CD4-positive, alpha-beta T cell (primary cell): ENCODE measurements around the gene NUBP2. TPM values are rescaled to one million over a fixed set of nuclear protein-coding genes. Genes with fewer than 3 reads are reported as not detected.

Experiments used
- ATAC-seq: fragments of 200-7000 bp; cut with Tn5 transposase; one replicate; pipeline ENCODE4 v1.10.0; 2022; ENCODE audit warnings: mild to moderate bottlenecking; ENCODE audit not compliant: poor library complexity
- CTCF ChIA-PET: fragments of 350-600 bp; sonication (Branson Sonifier 250); formaldehyde crosslinking; loops from one replicate; lab custom pipeline; 2021; ENCODE audit warnings: antibody characterized with exemption, inconsistent platforms; lab: Charles Lee
- POLR2A ChIA-PET: fragments of 350-600 bp; sonication (Branson Sonifier 250); formaldehyde crosslinking; loops from one replicate; lab custom pipeline; 2021; ENCODE audit warnings: antibody characterized with exemption, inconsistent platforms; lab: Charles Lee
- DNase-seq, 14 experiments: peaks; one replicate each; pipeline ENCODE4 v3.0.0-alpha.2; 2013 to 2020; ENCODE audit warnings: mixed read lengths in 2 of 14
- H3K27ac ChIP-seq, 2 donors: one replicate each; pipeline versions ENCODE4 v1.5.1 to v1.7.0; 2013; ENCODE audit warnings: low read length in 2 of 2, low read depth in 1 of 2, mild to moderate bottlenecking in 1 of 2
- H3K27me3 ChIP-seq, 2 experiments: 1 replicate in 1 of 2; 2 replicates in 1 of 2; pipeline versions ENCODE4 v1.6.1 to v1.7.0; 2013; ENCODE audit warnings: low read length in 2 of 2, control low read depth in 1 of 2, mild to moderate bottlenecking in 1 of 2, moderate library complexity in 1 of 2; ENCODE audit not compliant: insufficient read depth in 2 of 2, control insufficient read depth in 1 of 2
- H3K36me3 ChIP-seq: one replicate; pipeline ENCODE4 v1.6.1; 2013; ENCODE audit warnings: low read length, control low read depth; ENCODE audit not compliant: insufficient read depth
- H3K4me1 ChIP-seq: one replicate; pipeline ENCODE4 v1.6.1; 2013; ENCODE audit warnings: low read length, control low read depth; ENCODE audit not compliant: insufficient read depth
- H3K4me3 ChIP-seq: one replicate; pipeline ENCODE4 v1.5.1; 2013; ENCODE audit warnings: mild to moderate bottlenecking, low read length, moderate library complexity
- H3K9me3 ChIP-seq, 2 experiments: 1 replicate in 1 of 2; 2 replicates in 1 of 2; pipeline versions ENCODE4 v1.6.1 to v1.7.0; 2013; ENCODE audit warnings: low read length in 2 of 2, mild to moderate bottlenecking in 2 of 2, control low read depth in 1 of 2, moderate library complexity in 1 of 2; ENCODE audit not compliant: control insufficient read depth in 1 of 2, insufficient read depth in 1 of 2
- H3K27ac Mint-ChIP-seq: one replicate; pipeline ENCODE4 v1.8.0; 2020; ENCODE audit warnings: mixed read lengths
- H3K27me3 Mint-ChIP-seq: one replicate; pipeline ENCODE4 v1.8.0; 2021; ENCODE audit warnings: mixed read lengths
- H3K36me3 Mint-ChIP-seq: one replicate; pipeline ENCODE4 v1.8.0; 2021; ENCODE audit warnings: low read depth, mixed read lengths
- H3K4me1 Mint-ChIP-seq: one replicate; pipeline ENCODE4 v1.8.0; 2021; ENCODE audit warnings: low read depth, mixed read lengths
- H3K4me3 Mint-ChIP-seq: one replicate; pipeline ENCODE4 v1.8.0; 2020; ENCODE audit warnings: mild to moderate bottlenecking, mixed read lengths
- H3K9me3 Mint-ChIP-seq: one replicate; pipeline ENCODE4 v1.8.0; 2020; ENCODE audit warnings: mixed read lengths
- CTCF ChIP-seq: fragments of 200-600 bp; IDR thresholded peaks from one replicate; pipeline ENCODE4 v1.8.0; 2022; ENCODE audit warnings: antibody characterized with exemption, mild to moderate bottlenecking
- intact Hi-C, 2 experiments: fragments of 100-400 bp; cut with DNase I in 1 of 2; cut with micrococcal nuclease in 1 of 2; formaldehyde crosslinking; loops; one replicate each; pipeline versions ENCODE4 v1.15.1 to v1.9.0; 2023 to 2025; cut with DNase I, micrococcal nuclease
- total RNA-seq, 174 experiments: library from RNA in 2 of 174; stranded (reverse) in 2 of 174; gene quantifications; one replicate each; pipeline ENCODE4 v1.2.3 and lab custom pipeline; 2021 to 2026

NUBP2 gene
- total RNA-seq, 2 experiments from 2014 or later: 36.4 to 38.1 TPM

GRCh38 chr16:1826691-1827573, 44.2 kb downstream of the NUBP2 start, which contains the start of the genes FAHD1 and HAGH:
TSS of gene FAHD1 (plus strand) at chr16:1827206. CDS start at chr16:1827239, 33 bp downstream.
TSS of gene HAGH (minus strand) at chr16:1826825. CDS start at chr16:1826787, 38 bp downstream.
- Mint-ChIP-seq H3K27ac (peak within 1 kb of the TSS; percentile 90), H3K4me1 (peaks cover 37% of the 10 kb centered on the region), H3K9me3 (no peaks in the 10 kb centered on the region), H3K36me3 (no peaks in the 10 kb centered on the region), H3K4me3 (peak within 1 kb of the TSS; percentile 91), H3K27me3 (no peaks in the 10 kb centered on the region)
- Histone ChIP-seq H3K4me3 (peak within 1 kb of the TSS; percentile 76), H3K9me3 (no peaks in the 10 kb centered on the region), H3K27ac (peak within 1 kb of the TSS; percentile 72 to 77), H3K4me1 (peaks cover 51% of the 10 kb centered on the region), H3K36me3 (peaks cover 12% of the 10 kb centered on the region), H3K27me3 (no peaks in the 10 kb centered on the region)
- TF ChIP-seq CTCF: no peak
- CTCF ChIA-PET: interaction anchor here (0.8 kb wide), 2 partner anchors 14 to 176 kb away, joined by 3 read pairs; no protein-coding TSS in a partner anchor
- POLR2A ChIA-PET: interaction anchor here (0.7 to 3.6 kb wide), 14 partner anchors 28 to 693 kb away, joined by 3 to 51 read pairs (median 4); partner anchors contain the start of genes AMDHD2, EME2, JPT2 and MAPK8IP3
- peak; percentile 82 to 97 (median 88) for DNase-seq
- ATAC-seq: peak; percentile 82
- intact Hi-C loops: loop anchor here (2.0 to 5.0 kb wide), 6 partner anchors 28 to 120 kb away; partner anchors contain the start of genes EME2 (in 2 of the 2), MRPS34 (in 2 of the 2), MAPK8IP3 (in 1 of the 2) and NME3 (in 1 of the 2)

GRCh38 chr16:1828645-1829410, 46.1 kb downstream of the NUBP2 start:
- peaks cover 2% of the 10 kb centered on the region for H3K36me3 ChIP-seq
- Mint-ChIP-seq H3K4me1 (peaks cover 37% of the 10 kb centered on the region), H3K36me3 (no peaks in the 10 kb centered on the region), H3K9me3 (no peaks in the 10 kb centered on the region), H3K27ac (peak overlapping the region; percentile 48), H3K4me3 (peak overlapping the region; percentile 91), H3K27me3 (no peaks in the 10 kb centered on the region)
- no peak for ATAC-seq
- H3K27me3 ChIP-seq: no peaks in the 10 kb centered on the region
- no peak overlapping the region for H3K27ac ChIP-seq
- ChIA-PET CTCF (no interaction called here), POLR2A (interaction anchor here (2.4 kb wide), 1 partner anchor 137 kb away, joined by 17 read pairs; the partner anchor contains the start of gene RPS2)
- no peak for TF ChIP-seq CTCF
- no peaks in the 10 kb centered on the region for H3K9me3 ChIP-seq
- no peak overlapping the region for H3K4me3 ChIP-seq
- H3K4me1 ChIP-seq: peaks cover 42% of the 10 kb centered on the region
- intact Hi-C loops: loop anchor here (5.0 kb wide), 2 partner anchors 57 to 122 kb away; partner anchors contain the start of genes EME2 (in 1 of the 2), MAPK8IP3 (in 1 of the 2), MRPS34 (in 1 of the 2) and NME3 (in 1 of the 2)
- DNase-seq: no peak

GRCh38 chr16:1830213-1830612, 47.5 kb downstream of the NUBP2 start:
- CTCF ChIA-PET: interaction anchor here (0.8 kb wide), 1 partner anchor 124 kb away, joined by 3 read pairs; the partner anchor contains the start of gene MAPK8IP3
- ATAC-seq: no peak
- Mint-ChIP-seq H3K27ac (no peak overlapping the region), H3K9me3 (no peaks in the 10 kb centered on the region), H3K4me3 (no peak overlapping the region), H3K27me3 (no peaks in the 10 kb centered on the region), H3K36me3 (no peaks in the 10 kb centered on the region), H3K4me1 (peaks cover 30% of the 10 kb centered on the region)
- TF ChIP-seq CTCF: no peak
- peaks cover 2% of the 10 kb centered on the region for H3K36me3 ChIP-seq
- no peak overlapping the region for H3K27ac ChIP-seq
- POLR2A ChIA-PET: no interaction called here
- no peaks in the 10 kb centered on the region for H3K27me3 ChIP-seq
- H3K4me1 ChIP-seq: peaks cover 28% of the 10 kb centered on the region
- no peak for DNase-seq
- intact Hi-C loops: no loop called here
- no peak overlapping the region for H3K4me3 ChIP-seq
- H3K9me3 ChIP-seq: no peaks in the 10 kb centered on the region
